ENCODE measurements around the gene INPPL1. TPM values are rescaled to one million over a fixed set of nuclear protein-coding genes. Genes with fewer than 3 reads are reported as not detected.

Gene INPPL1
- total RNA-seq, 2 experiments from 2014 or later = 75.9 to 78.4 TPM

GRCh38 chr11:72247584-72247983, 23.0 kb downstream of the INPPL1 start:
- Mint-ChIP-seq H3K36me3 (ENCODE audit: low read depth) (peaks cover 2% of the 10 kb centered on the region), H3K4me3 (no peak overlapping the region), H3K4me1 (ENCODE audit: low read depth) (peaks cover 7% of the 10 kb centered on the region), H3K27me3 (peaks cover 22% of the 10 kb centered on the region), H3K27ac (no peak overlapping the region), H3K9me3 (no peaks in the 10 kb centered on the region)
- ChIA-PET CTCF (interaction anchor here (2.0 kb wide), 1 partner anchor 183 kb away, joined by 6 read pairs; no protein-coding TSS in a partner anchor), POLR2A (no interaction called here)
- intact Hi-C loops (cut with micrococcal nuclease) = no loop called here
- DNase-seq (no peak), ATAC-seq (no peak)
- no peak for TF ChIP-seq CTCF (IDR thresholded peaks at IDR 0.05)

- no peaks in the 10 kb centered on the region for H3K36me3 Mint-ChIP-seq (ENCODE audit: low read depth)
- no peak for TF ChIP-seq CTCF (IDR thresholded peaks at IDR 0.05)
- H3K4me3 Mint-ChIP-seq = no peak overlapping the region
Observed at GRCh38 chr11:72249961-72250360, 25.4 kb downstream of the INPPL1 start.

GRCh38 chr11:72250661-72251464, 26.3 kb downstream of the INPPL1 start:
- Mint-ChIP-seq H3K27me3 (peaks cover 7% of the 10 kb centered on the region), H3K4me1 (ENCODE audit: low read depth) (no peaks in the 10 kb centered on the region), H3K36me3 (ENCODE audit: low read depth) (no peaks in the 10 kb centered on the region), H3K4me3 (no peak overlapping the region), H3K27ac (no peak overlapping the region), H3K9me3 (no peaks in the 10 kb centered on the region)
- POLR2A ChIA-PET = interaction anchor here (1.1 kb wide), 1 partner anchor 10 kb away, joined by 4 read pairs; no protein-coding TSS in a partner anchor
- CTCF ChIA-PET = no interaction called here
- ATAC-seq (no peak), DNase-seq (no peak)
- TF ChIP-seq CTCF (IDR thresholded peaks at IDR 0.05) = no peak
- intact Hi-C loops (cut with micrococcal nuclease) = no loop called here

More at GRCh38 chr11:72249961-72250360, 25.4 kb downstream of the INPPL1 start:
- Mint-ChIP-seq H3K4me1 (ENCODE audit: low read depth) (no peaks in the 10 kb centered on the region), H3K9me3 (no peaks in the 10 kb centered on the region), H3K27me3 (peaks cover 7% of the 10 kb centered on the region), H3K27ac (no peak overlapping the region)
- POLR2A ChIA-PET = no interaction called here
- intact Hi-C loops (cut with micrococcal nuclease) = no loop called here
- ATAC-seq (no peak), DNase-seq (no peak)
- CTCF ChIA-PET = no interaction called here

GRCh38 chr11:72251614-72252013, 27.0 kb downstream of the INPPL1 start:
- no peak for DNase-seq
- no peak for ATAC-seq
- peaks cover 7% of the 10 kb centered on the region for H3K27me3 Mint-ChIP-seq
- TF ChIP-seq CTCF (IDR thresholded peaks at IDR 0.05) = no peak
- H3K27ac Mint-ChIP-seq = no peak overlapping the region
- POLR2A ChIA-PET = interaction anchor here (1.1 kb wide), 1 partner anchor 11 kb away, joined by 4 read pairs; no protein-coding TSS in a partner anchor
- H3K4me3 Mint-ChIP-seq = no peak overlapping the region
- no peaks in the 10 kb centered on the region for H3K4me1 Mint-ChIP-seq (ENCODE audit: low read depth)
- intact Hi-C loops (cut with micrococcal nuclease) = no loop called here
- no peaks in the 10 kb centered on the region for H3K36me3 Mint-ChIP-seq (ENCODE audit: low read depth)
- no peaks in the 10 kb centered on the region for H3K9me3 Mint-ChIP-seq
- CTCF ChIA-PET = no interaction called here

- no peak overlapping the region for H3K27ac Mint-ChIP-seq
- POLR2A ChIA-PET = no interaction called here
- no peaks in the 10 kb centered on the region for H3K4me1 Mint-ChIP-seq (ENCODE audit: low read depth)
- TF ChIP-seq CTCF (IDR thresholded peaks at IDR 0.05) = no peak
- DNase-seq (no peak), ATAC-seq (no peak)
- H3K36me3 Mint-ChIP-seq (ENCODE audit: low read depth) = no peaks in the 10 kb centered on the region
- no peaks in the 10 kb centered on the region for H3K9me3 Mint-ChIP-seq
- CTCF ChIA-PET = no interaction called here
- no peak overlapping the region for H3K4me3 Mint-ChIP-seq
- intact Hi-C loops (cut with micrococcal nuclease) = no loop called here
- peaks cover 5% of the 10 kb centered on the region for H3K27me3 Mint-ChIP-seq
Observed at GRCh38 chr11:72253392-72253791, 28.8 kb downstream of the INPPL1 start.
